K562 (cell line): ENCODE measurements around the gene NADK. TPM values are rescaled to one million over a fixed set of nuclear protein-coding genes. Genes with fewer than 3 reads are reported as not detected.

Experiments used
- BRCA1 ChIP-seq, 2 experiments: fragments of 450-650 bp in 1 of 2; sonication (generic) in 1 of 2; formaldehyde crosslinking in 1 of 2; IDR thresholded peaks; 2 replicates each; pipeline versions ENCODE4 v1.5.0 to v1.6.1; 2017 to 2020; ENCODE audit warnings: mild to moderate bottlenecking in 1 of 2, missing genetic modification reagents in 1 of 2
- ELF2 ChIP-seq: fragments of 250-450 bp; sonication (Bioruptor Pico); IDR thresholded peaks from 2 replicates; pipeline ENCODE4 v1.5.0; 2021; ENCODE audit warnings: mild to moderate bottlenecking
- FOXA1 ChIP-seq: fragments of 450-650 bp; IDR thresholded peaks from 2 replicates; pipeline ENCODE4 v1.6.1; 2016; ENCODE audit warnings: mild to moderate bottlenecking, borderline replicate concordance
- KDM5B ChIP-seq: fragments of 200-600 bp; sonication (generic); IDR thresholded peaks from 2 replicates; pipeline ENCODE4 v1.6.1; 2012; ENCODE audit warnings: low read depth, mild to moderate bottlenecking, moderate library complexity, low read length, control low read depth, inconsistent platforms; ENCODE audit not compliant: insufficient replicate concordance
- MED1 ChIP-seq: sonication (generic); formaldehyde crosslinking; IDR thresholded peaks from 2 replicates; pipeline ENCODE4 v1.8.1; 2023; ENCODE audit warnings: missing genetic modification reagents, borderline replicate concordance
- MEF2A ChIP-seq: IDR thresholded peaks from 2 replicates; pipeline ENCODE4 v1.6.1; 2011; ENCODE audit warnings: low read depth, mild to moderate bottlenecking, low read length, moderate library complexity; ENCODE audit not compliant: control insufficient read depth
- NFE2L1 ChIP-seq: fragments of 450-650 bp; IDR thresholded peaks from 2 replicates; pipeline ENCODE4 v1.6.1; 2016; ENCODE audit warnings: missing genetic modification characterization, low read depth, mild to moderate bottlenecking, missing compliant biosample characterization, moderate library complexity, borderline replicate concordance
- POLR3G ChIP-seq: IDR thresholded peaks from 2 replicates; pipeline ENCODE4 v1.6.1; 2011; ENCODE audit not compliant: insufficient read length, insufficient replicate concordance; ENCODE audit errors: extremely low read depth
- RBM22 ChIP-seq: fragments of 200-400 bp; formaldehyde crosslinking; IDR thresholded peaks from 2 replicates; pipeline ENCODE4 v1.6.1; 2018; ENCODE audit warnings: low read length, low read depth; ENCODE audit not compliant: poor library complexity, severe bottlenecking
- RFX1 ChIP-seq: fragments of 450-650 bp; IDR thresholded peaks from 2 replicates; pipeline ENCODE4 v1.6.1; 2016; ENCODE audit warnings: mild to moderate bottlenecking, moderate library complexity
- TFAM ChIP-seq: fragments of 250-450 bp; sonication (Bioruptor Pico); conservative IDR thresholded peaks from 2 replicates; pipeline ENCODE4 v1.5.0; 2021; ENCODE audit warnings: mild to moderate bottlenecking, moderate library complexity
- TOE1 ChIP-seq, 2 experiments: fragments of 450-650 bp in 1 of 2; sonication (generic) in 1 of 2; formaldehyde crosslinking in 1 of 2; IDR thresholded peaks; 2 replicates each; pipeline versions ENCODE4 v1.7.1 to v1.8.0; 2016 to 2022; ENCODE audit warnings: borderline replicate concordance in 2 of 2, mild to moderate bottlenecking in 2 of 2, antibody characterized with exemption in 1 of 2, inconsistent platforms in 1 of 2, low read depth in 1 of 2, missing genetic modification reagents in 1 of 2, moderate library complexity in 1 of 2
- ZBTB7A ChIP-seq: IDR thresholded peaks from 2 replicates; pipeline ENCODE4 v1.6.1; 2011; ENCODE audit warnings: low read depth, mild to moderate bottlenecking, low read length, moderate library complexity, borderline replicate concordance; ENCODE audit not compliant: control insufficient read depth
- ZNF134 ChIP-seq: fragments of 250-450 bp; sonication (Bioruptor Pico); conservative IDR thresholded peaks from 2 replicates; pipeline ENCODE4 v1.4.0; 2020
- ZNF282 ChIP-seq: sonication (generic); formaldehyde crosslinking; IDR thresholded peaks from 2 replicates; pipeline ENCODE4 v1.8.1; 2023; ENCODE audit warnings: missing genetic modification reagents
- ZNF583 ChIP-seq: fragments of 250-450 bp; sonication (Bioruptor Pico); IDR thresholded peaks from 2 replicates; pipeline ENCODE4 v1.4.0; 2020
- ZNF76 ChIP-seq: fragments of 250-450 bp; sonication (Bioruptor Pico); IDR thresholded peaks from 2 replicates; pipeline ENCODE4 v1.4.0; 2020; ENCODE audit warnings: mild to moderate bottlenecking, moderate library complexity, borderline replicate concordance
- polyA plus RNA-seq, 8 experiments: library from polyadenylated mRNA; depleted of rRNA in 4 of 8; stranded (reverse) in 5 of 8; unstranded in 3 of 8; fragments of >200 nt; fragmentation: Nextera tagmentation in 2 of 8; fragmentation: Illumina TruSeq in 1 of 8; extraction: Ambion mirVana in 2 of 8; extraction: Trizol in 1 of 8; gene quantifications; 2 replicates each; pipeline versions ENCODE4 v1.2.1 to v1.2.3, GENCODE V29; 2011 to 2014; ENCODE audit warnings: inconsistent platforms in 1 of 8, missing spikeins in 1 of 8
- total RNA-seq, 7 experiments: library from RNA; depleted of rRNA in 6 of 7; stranded (reverse); fragments of >200 nt in 6 of 7; fragmentation: Illumina TruSeq in 2 of 7; extraction: Trizol in 2 of 7; gene quantifications; 2 replicates each; pipeline versions ENCODE4 v1.2.1 to v1.2.3, GENCODE V29; 2011 to 2021; ENCODE audit warnings: low replicate concordance in 1 of 7
- TF ChIP-seq, protein P1 (sequence below): sonication (generic); formaldehyde crosslinking; IDR thresholded peaks from 2 replicates; pipeline ENCODE4 v1.8.0; 2022; ENCODE audit warnings: mild to moderate bottlenecking, missing genetic modification reagents, borderline replicate concordance
- TF ChIP-seq, protein P2 (sequence below): sonication (generic); formaldehyde crosslinking; IDR thresholded peaks from 2 replicates; pipeline ENCODE4 v1.5.0; 2020; ENCODE audit warnings: missing genetic modification reagents
- TF ChIP-seq, protein P3 (sequence below): fragments of 250-450 bp; sonication (Bioruptor Pico); IDR thresholded peaks from 2 replicates; pipeline ENCODE4 v1.5.0; 2020; ENCODE audit warnings: mild to moderate bottlenecking, borderline replicate concordance

The NADK gene
- total and polyA plus RNA-seq, 9 of the 15 experiments (the other 6 are each of a cell fraction or from before 2014, with no cell fraction given) = 1.5 to 135 (median 75.1) TPM

DNA sequence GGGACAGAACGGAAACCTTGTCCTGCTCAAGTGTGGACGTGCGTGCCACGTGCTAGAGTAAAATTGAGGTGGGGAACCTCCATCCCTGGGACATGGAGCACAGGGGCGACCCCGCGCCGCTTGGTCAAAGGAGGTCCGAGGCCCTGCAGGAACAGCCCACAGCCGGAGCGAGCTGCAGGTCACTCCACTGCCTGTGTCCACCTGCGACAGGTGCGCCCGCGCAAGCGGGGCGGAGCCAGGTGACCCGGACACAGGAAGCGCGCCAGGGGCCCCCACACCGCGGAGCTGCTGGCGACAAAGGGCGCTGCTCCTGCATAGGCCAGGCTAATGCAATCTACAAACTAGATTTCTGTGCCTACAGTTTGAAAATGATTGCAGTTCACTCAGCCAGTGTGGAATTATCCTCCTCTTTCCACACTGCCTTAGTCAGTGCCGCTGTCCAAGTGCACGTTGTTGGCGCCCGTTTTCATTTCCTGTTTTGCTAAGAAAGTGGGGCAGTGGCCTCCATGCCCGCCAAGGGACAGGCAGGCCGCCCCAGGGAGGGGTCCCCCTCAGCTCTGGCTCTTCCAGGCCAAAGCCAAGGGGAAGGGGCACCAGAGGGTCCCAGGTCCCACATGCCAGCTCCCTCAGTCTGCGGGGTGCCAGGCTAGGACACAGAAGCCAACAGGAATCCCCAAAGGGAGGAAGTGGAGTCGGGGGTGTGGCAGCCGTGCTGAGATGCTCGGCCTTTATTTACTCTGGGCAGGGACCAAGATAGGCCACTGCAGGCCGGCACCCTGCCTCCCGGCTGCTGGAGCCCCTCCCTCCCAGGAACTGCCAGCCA, 4.3 kb upstream of the NADK start (continued):
- no peak for TF ChIP-seq FOXA1
- no peak for TF ChIP-seq MEF2A
- no peak for TF ChIP-seq ELF2
- TF ChIP-seq ZNF583 = no peak
- TF ChIP-seq, protein P1, sequence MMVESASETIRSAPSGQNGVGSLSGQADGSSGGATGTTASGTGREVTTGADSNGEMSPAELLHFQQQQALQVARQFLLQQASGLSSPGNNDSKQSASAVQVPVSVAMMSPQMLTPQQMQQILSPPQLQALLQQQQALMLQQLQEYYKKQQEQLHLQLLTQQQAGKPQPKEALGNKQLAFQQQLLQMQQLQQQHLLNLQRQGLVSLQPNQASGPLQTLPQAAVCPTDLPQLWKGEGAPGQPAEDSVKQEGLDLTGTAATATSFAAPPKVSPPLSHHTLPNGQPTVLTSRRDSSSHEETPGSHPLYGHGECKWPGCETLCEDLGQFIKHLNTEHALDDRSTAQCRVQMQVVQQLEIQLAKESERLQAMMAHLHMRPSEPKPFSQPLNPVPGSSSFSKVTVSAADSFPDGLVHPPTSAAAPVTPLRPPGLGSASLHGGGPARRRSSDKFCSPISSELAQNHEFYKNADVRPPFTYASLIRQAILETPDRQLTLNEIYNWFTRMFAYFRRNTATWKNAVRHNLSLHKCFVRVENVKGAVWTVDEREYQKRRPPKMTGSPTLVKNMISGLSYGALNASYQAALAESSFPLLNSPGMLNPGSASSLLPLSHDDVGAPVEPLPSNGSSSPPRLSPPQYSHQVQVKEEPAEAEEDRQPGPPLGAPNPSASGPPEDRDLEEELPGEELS = no peak
- no peak for TF ChIP-seq ZNF282 (CRISPR knock-in tag)
- no peak for TF ChIP-seq NFE2L1 (tag)
- TF ChIP-seq TOE1 (IDR thresholded peaks at IDR 0.05; ENCODE audit: borderline replicate concordance) = no peak
- no peak for TF ChIP-seq TOE1 (CRISPR knock-in tag; IDR thresholded peaks at IDR 0.05; ENCODE audit: borderline replicate concordance, low read depth)
- TF ChIP-seq BRCA1 (IDR thresholded peaks at IDR 0.05) = no peak
- no peak for TF ChIP-seq BRCA1 (CRISPR knock-in tag; IDR thresholded peaks at IDR 0.05)
- no peak for TF ChIP-seq KDM5B
- no peak for TF ChIP-seq RFX1
- TF ChIP-seq ZBTB7A = no peak; the same call in 1 of the 2 replicates
- TF ChIP-seq, protein P2, sequence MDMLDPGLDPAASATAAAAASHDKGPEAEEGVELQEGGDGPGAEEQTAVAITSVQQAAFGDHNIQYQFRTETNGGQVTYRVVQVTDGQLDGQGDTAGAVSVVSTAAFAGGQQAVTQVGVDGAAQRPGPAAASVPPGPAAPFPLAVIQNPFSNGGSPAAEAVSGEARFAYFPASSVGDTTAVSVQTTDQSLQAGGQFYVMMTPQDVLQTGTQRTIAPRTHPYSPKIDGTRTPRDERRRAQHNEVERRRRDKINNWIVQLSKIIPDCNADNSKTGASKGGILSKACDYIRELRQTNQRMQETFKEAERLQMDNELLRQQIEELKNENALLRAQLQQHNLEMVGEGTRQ (CRISPR knock-in tag) = no peak
- peak; percentile 92 for TF ChIP-seq RBM22
- TF ChIP-seq, protein P3, sequence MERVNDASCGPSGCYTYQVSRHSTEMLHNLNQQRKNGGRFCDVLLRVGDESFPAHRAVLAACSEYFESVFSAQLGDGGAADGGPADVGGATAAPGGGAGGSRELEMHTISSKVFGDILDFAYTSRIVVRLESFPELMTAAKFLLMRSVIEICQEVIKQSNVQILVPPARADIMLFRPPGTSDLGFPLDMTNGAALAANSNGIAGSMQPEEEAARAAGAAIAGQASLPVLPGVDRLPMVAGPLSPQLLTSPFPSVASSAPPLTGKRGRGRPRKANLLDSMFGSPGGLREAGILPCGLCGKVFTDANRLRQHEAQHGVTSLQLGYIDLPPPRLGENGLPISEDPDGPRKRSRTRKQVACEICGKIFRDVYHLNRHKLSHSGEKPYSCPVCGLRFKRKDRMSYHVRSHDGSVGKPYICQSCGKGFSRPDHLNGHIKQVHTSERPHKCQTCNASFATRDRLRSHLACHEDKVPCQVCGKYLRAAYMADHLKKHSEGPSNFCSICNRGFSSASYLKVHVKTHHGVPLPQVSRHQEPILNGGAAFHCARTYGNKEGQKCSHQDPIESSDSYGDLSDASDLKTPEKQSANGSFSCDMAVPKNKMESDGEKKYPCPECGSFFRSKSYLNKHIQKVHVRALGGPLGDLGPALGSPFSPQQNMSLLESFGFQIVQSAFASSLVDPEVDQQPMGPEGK (CRISPR knock-in tag) = no peak
- TF ChIP-seq ZNF76 (CRISPR knock-in tag) = no peak
- TF ChIP-seq MED1 (CRISPR knock-in tag) = no peak
- TF ChIP-seq ZNF134 (CRISPR knock-in tag) = no peak
- TF ChIP-seq POLR3G = no peak
- TF ChIP-seq TFAM (CRISPR knock-in tag) = no peak
